ENCODE data around the gene TNFRSF21. TPM values are rescaled to one million over a fixed set of nuclear protein-coding genes. Genes with fewer than 3 reads are reported as not detected.
"Not testable (repeated sequence)": the region's sequence is repeated elsewhere in the genome, so short reads cannot be mapped to it uniquely, and the experiment has no call there.

Gene TNFRSF21
- 115 and 117 TPM in 2 replicates for total RNA-seq (2014; rRNA removed; shearing (Covaris generic))

- DNase-seq (ENCODE audit: low spot score): peak; percentile 97
Measured at GRCh38 chr6:47309291-47310130, at the start of gene TNFRSF21. TSS of gene TNFRSF21 (minus strand) at chr6:47309905. CDS start at chr6:47309511, 394 bp downstream.

- DNase-seq (ENCODE audit: low spot score): no peak
Measured at GRCh38 chr6:47358440-47359225, 48.9 kb upstream of the TNFRSF21 start.

GRCh38 chr6:47357827-47358226 is 48.1 kb upstream of the TNFRSF21 start:
- DNase-seq (ENCODE audit: low spot score): no peak

- DNase-seq (ENCODE audit: low spot score): no peak
Measured at GRCh38 chr6:47355496-47355895, 45.8 kb upstream of the TNFRSF21 start.

GRCh38 chr6:47353871-47354270 is 44.2 kb upstream of the TNFRSF21 start:
- DNase-seq (ENCODE audit: low spot score): no peak

GRCh38 chr6:47352966-47353365 is 43.3 kb upstream of the TNFRSF21 start:
- no peak for DNase-seq (ENCODE audit: low spot score)

GRCh38 chr6:47352194-47352920 is 42.7 kb upstream of the TNFRSF21 start:
- no peak for DNase-seq (ENCODE audit: low spot score)

- DNase-seq (ENCODE audit: low spot score): no peak
Measured at GRCh38 chr6:47351621-47352020, 41.9 kb upstream of the TNFRSF21 start.

GRCh38 chr6:47349931-47350330 is 40.2 kb upstream of the TNFRSF21 start:
- no peak for DNase-seq (ENCODE audit: low spot score)

- no peak for DNase-seq (ENCODE audit: low spot score)
Measured at GRCh38 chr6:47348316-47348863, 38.7 kb upstream of the TNFRSF21 start.

- DNase-seq (ENCODE audit: low spot score): no peak
Measured at GRCh38 chr6:47345761-47346160, 36.1 kb upstream of the TNFRSF21 start.

- DNase-seq (ENCODE audit: low spot score): peak; percentile 66
Measured at GRCh38 chr6:47344022-47344421, 34.3 kb upstream of the TNFRSF21 start.

GRCh38 chr6:47343600-47343999 is 33.9 kb upstream of the TNFRSF21 start:
- no peak for DNase-seq (ENCODE audit: low spot score)

- no peak for DNase-seq (ENCODE audit: low spot score)
Measured at GRCh38 chr6:47342824-47343223, 33.1 kb upstream of the TNFRSF21 start.

GRCh38 chr6:47337519-47337918 is 27.8 kb upstream of the TNFRSF21 start:
- DNase-seq (ENCODE audit: low spot score): no peak

- no peak for DNase-seq (ENCODE audit: low spot score)
Measured at GRCh38 chr6:47336334-47336733, 26.6 kb upstream of the TNFRSF21 start.

GRCh38 chr6:47335466-47335865 is 25.8 kb upstream of the TNFRSF21 start:
- DNase-seq (ENCODE audit: low spot score): no peak

- no peak for DNase-seq (ENCODE audit: low spot score)
Measured at GRCh38 chr6:47334334-47334733, 24.6 kb upstream of the TNFRSF21 start.

GRCh38 chr6:47328606-47329005 is 18.9 kb upstream of the TNFRSF21 start:
- DNase-seq (ENCODE audit: low spot score): not testable (repeated sequence)

GRCh38 chr6:47328139-47328538 is 18.4 kb upstream of the TNFRSF21 start:
- not testable (repeated sequence) for DNase-seq (ENCODE audit: low spot score)

- DNase-seq (ENCODE audit: low spot score): no peak
Measured at GRCh38 chr6:47323887-47324286, 14.2 kb upstream of the TNFRSF21 start.

- no peak for DNase-seq (ENCODE audit: low spot score)
Measured at GRCh38 chr6:47323321-47323720, 13.6 kb upstream of the TNFRSF21 start.
